MM.1S (cell line): ENCODE data around the gene PRKCE.

Source experiments
- CTCF ChIP-seq: fragments of 300-600 bp; sonication (generic); IDR thresholded peaks from 2 replicates; pipeline ENCODE4 v1.5.1; 2016; ENCODE audit warnings: antibody characterized with exemption, low read length, mixed read lengths
- EZH2 ChIP-seq: fragments of 300-600 bp; sonication (generic); optimal IDR thresholded peaks from 2 replicates; pipeline ENCODE3; 2017; ENCODE audit warnings: low read depth, mild to moderate bottlenecking, antibody characterized with exemption, low read length, mixed read lengths
- EZH2phosphoT487 ChIP-seq: fragments of 300-600 bp; sonication (generic); IDR thresholded peaks from 2 replicates; pipeline ENCODE4 v1.6.1; 2018; ENCODE audit warnings: antibody characterized with exemption, low read length

GRCh38 chr2:45888641-45889040 lies 237.2 kb downstream of the PRKCE start:
- no peak for TF ChIP-seq EZH2phosphoT487
- TF ChIP-seq CTCF: no peak
- TF ChIP-seq EZH2: no peak
